ENCODE results near the gene ZSWIM4.
"Not testable (repeated sequence)": the region's sequence is repeated elsewhere in the genome, so short reads cannot be mapped to it uniquely, and the experiment has no call there.

The ZSWIM4 gene

DNA sequence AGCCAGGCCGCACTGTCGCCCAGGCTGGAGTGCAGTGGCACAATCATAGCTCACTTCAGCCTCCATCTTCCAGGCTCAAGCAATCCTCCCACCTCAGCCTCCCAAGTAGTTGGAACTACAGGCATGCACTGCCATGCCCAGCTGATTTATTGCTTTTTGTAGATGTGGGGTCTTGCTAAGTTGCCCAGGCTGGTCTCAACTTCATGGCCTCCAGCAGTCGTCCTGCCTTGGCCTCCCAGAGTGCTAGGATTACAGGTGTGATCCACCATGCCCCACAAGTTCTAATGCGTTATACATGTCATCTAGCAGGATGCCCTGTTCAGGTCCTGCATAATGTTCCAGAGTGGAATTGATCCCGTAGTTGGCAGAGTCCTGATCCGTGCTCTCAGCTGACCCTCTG, 16.4 kb upstream of the ZSWIM4 start:
- DNase-seq, result no peak

DNA sequence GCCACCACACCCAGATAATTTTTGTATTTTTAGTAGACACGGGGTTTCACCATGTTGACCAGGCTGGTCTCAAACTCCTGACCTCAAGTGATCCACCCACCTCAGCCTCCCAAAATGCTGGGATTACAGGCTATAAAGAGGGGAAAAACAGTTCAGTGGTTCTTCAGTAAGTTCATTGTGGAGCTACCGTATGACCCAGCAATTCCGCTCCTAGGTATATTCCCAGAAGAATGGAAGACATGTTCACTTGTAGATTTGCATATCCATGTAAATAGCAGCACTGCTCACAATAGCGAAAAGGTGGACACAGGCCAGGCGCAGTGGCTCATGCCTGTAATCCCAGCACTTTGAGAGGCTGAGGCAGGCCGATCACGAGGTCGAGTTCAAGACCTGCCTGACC, 15.4 kb upstream of the ZSWIM4 start:
- DNase-seq, result not testable (repeated sequence)

DNA sequence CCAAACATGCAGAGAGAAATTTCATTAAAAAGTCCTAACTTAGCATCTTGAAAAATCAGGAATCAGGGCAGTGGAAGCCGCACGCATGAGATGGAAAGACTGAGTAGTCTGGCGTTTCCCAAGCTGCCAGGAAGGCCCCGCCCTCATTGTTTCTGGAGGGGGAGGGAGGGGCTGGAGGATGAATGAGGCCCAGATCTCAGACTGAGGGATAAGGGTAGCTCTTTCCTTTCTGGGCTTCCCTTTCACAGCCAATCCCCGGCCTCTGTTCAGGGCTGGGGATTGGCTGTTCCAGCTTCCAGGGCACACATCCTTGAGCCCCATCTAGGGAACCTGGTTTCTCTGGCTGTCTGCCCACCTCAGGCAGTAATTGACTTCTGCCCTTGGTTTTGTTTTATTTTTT, 13.7 kb upstream of the ZSWIM4 start:
- DNase-seq, result no peak

DNA sequence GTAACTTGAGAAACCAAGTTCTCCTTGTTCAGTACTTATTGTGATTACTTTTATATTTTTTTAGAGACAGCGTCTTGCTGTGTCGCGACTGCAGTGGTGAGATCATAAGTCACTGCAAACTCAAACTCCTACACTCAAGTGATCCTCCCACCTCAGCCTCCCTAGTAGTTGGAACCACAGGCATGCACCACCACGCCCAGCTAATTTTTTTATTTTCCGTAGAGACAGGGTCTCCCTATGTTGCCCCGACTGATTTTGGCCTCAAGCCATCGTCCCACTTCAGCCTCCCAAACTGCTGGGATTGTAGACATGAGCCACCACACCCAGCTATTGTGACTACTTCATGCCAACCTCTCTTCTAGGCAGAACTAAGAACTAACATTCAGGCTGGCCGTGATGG, 12.7 kb upstream of the ZSWIM4 start:
- no peak for DNase-seq

DNA sequence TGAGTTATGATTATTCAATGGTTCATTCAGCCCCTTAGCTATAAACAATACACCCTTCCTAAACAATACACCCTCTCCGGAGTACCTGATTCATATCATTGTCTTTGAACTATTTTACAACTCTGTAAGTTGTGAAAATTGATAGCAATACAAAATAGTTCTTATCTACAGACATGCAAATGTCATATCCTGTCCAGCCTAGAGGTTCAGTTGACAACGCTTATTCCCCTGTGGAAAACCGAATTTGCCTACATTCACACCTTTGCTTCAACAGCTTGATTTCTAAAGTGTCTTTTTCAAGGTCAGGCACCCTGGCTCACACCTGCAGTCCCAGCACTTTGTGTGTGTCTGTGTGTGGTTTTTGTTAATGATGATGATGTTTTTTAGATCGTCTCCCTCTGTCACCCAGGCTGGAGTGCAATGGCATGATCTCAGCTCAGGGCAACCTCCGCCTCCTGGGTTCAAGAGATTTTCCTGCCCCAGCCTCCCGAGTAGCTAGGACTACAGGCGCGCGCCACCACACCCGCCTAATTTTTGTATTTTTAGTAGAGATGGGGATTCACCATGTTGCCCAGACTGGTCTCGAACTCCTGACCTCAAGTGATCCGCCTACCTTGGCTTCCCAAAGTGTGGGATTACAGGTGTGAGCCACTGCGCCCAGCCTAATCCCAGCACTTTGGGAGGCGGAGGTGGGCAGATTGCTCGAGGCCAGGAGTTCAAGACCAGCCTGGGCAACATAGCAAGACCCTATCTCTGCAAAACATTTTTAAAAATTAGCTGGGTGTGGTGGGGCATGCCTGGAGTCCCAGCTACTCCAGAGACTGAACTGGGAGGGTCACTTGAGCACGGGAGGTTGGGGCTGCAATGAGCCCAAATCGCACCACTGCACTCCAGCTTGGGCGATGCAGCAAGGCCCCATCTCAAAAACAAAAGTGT, 11.4 kb upstream of the ZSWIM4 start:
- no peak for DNase-seq

DNA sequence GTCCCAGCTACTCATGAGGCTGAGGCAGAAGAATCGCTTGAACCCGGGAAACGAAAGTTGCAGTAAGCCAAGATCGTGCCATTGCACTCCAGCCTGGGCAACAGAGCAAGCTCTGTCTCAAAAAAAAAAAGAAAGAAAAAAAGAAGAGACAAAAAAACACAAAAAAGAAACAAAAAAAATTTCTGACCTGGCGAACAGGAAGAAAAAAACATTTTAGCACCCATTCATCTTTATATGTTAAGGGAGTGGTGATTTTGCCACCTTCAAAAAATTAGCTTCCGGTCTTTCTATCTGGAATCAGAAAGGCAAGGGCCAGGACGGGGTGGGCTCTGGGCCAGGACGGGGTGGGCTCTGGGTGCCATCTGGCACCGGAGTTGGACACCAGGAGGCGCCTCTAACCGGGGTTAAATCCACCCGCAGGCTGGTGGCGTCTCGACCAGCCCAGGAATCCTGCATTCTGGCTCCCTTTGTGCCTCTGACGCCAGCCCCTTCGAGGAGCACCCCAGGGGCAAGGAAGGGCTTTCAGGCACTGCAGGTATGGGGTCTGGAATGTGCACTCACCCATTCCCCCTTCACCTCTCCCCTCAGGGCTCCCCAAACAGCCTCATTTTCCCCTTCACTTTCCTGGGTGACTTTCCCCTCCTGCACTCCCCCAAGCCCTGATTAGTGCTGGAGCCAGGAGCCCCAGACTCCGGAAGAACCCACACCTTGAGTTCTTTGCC, 10.4 kb upstream of the ZSWIM4 start:
- peak; percentile 79 for DNase-seq

DNA sequence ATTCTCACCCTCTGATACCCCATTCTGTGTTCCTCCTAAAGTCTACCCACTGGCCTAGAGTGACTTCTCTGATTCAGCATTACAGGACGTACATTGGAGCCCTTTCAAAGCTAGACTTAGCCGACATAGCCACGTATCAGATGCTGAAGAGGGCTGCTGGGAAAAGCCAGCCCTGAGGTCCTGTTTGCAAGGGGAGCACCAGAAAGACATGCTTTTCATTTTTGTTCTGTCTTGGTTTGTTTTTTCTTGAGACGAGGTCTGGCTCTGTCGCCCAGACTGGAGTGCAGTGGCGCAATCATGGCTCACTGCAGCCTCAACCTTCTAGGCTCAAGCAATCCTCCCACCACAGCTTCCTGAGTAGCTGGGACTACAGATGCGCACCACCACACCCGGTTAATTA, 6.3 kb upstream of the ZSWIM4 start:
- no peak for DNase-seq

DNA sequence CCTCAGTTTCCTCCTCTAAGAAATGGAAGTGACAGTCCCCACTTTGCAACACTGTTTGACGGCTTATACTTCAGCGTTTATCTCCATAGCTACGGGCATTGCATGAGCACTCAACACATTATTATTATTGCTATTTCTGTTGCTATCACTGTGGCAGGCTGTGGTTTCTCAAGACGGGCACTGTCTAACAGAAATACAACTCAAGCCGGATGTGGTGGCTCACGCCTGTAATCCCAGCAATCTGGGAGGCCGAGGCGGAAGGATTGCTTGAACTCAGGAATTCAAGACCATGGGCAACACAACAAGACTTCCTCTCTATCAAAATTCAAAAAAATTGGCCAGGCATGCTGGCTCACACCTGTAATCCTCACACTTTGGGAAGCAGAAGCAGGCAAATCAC, 4.9 kb upstream of the ZSWIM4 start:
- no peak for DNase-seq

DNA sequence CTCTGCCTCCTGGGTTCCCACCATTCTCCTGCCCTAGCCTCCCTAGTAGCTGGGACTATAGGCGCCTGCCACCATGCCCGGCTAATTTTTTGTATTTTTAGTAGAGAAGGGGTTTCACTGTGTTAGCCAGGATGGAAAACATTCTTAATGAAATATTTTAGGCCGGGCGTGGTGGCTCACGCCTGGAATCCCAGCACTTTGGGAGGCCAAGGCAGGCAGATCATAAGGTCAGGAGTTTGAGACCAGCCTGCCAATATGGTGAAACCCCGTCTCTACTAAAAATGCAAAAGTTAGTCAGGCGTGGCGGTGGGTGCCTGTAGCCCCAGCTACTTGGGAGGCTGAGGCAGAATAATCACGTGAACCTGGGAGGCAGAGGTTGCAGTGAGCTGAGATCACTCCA, 1.9 kb upstream of the ZSWIM4 start:
- DNase-seq, result not testable (repeated sequence)

DNA sequence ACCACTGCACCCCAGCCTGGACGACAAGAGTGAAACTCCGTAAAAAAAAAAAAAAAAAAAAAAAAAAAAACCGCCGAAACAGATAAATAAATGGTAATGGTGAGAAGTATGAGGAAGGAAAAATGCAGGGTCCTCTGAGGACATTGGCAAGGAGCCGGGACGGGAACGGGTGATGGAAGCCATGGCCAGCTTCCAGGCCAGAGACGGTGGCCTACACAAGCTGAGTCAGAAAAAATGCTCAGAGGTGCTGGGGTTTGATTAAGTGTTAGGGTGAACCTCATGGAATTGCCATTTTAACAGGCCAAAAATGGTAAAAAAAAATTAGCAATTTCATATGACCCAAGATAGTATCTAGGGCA, 866 bp upstream of the ZSWIM4 start:
- DNase-seq, result peak; percentile 81

DNA sequence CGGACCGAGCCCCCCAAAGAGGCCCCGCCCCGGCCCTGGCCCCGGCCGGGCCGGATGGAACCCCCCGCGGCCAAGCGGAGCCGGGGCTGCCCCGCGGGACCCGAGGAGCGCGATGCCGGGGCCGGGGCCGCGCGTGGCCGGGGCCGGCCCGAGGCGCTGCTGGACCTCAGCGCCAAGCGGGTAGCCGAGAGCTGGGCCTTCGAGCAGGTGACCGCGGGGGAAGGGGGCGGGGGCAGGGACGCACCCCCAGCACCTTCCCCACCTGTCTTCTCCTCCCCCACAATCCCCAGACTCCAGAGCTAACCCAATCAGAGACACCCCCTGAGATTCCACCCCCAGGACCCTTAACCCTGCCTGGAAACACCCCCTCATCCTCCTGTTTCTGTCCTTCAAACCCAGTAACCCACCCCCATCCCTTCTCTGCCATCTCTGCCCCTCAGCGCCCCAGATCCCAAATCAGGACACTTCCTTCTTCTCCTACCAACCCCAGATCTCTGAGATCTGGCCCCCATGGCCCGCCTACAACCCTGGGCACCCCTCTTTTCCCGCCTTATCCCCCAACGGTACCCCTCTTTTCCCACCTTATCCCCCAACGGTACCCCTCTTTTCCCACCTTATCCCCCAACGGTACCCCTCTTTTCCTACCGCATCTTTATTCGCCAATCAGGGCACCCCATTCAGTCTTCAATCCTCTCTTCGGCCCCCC, 505 bp downstream of the ZSWIM4 start:
- DNase-seq, result no peak

DNA sequence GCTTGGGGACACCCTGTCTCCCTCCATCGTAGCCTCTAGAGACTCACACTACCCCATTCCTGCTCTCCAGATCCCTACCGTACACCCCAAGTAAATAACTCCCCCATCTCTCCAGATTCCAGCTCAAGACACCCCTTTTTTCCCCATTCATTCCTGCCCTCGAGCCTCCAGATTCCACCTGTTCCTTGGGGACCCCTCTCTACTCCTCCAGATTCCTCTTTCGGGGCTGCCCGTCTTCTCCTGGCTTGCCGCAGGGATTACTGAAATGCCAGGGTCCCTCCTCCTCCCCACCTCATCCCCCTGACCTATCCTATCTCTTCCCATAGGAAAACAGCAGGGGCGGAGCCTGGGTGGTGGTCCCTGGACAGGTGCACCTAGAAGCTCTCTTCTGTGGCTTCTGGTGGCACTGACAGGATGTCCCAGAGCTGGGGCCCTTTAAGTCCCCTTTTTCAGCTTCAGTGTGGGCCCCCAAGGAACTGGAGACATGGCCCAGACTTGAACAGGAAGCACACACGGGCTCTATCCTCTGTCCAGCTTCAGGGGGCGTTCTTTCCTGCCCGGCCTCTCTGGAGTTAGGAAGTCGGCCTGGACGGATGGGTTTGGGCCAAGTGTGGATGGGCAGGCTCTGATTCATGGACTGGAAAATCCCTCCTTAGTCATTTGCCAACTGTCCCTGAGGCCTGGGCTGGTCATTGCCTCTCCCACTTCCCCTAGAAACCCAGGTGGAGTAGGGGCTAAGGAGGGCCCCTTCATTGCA, 1.2 kb downstream of the ZSWIM4 start:
- no peak for DNase-seq

DNA sequence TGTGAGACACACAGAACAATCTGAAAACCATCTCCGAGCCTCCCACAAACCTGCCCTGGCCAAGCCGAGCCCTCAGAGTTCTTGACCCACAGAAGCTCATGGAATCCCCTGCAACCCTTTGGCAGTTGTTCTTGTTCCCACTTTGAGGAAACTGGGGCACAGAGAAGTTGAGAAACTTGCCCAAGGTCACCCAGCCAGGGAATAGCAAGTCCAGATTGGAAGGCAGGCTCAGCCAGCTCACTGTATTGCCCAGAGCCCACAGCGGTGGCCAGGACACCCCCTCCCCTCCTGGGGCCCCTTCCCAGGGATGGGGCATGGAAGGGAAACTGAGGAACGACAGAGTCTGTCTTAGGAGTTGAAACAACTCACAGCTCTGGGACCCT, 1.8 kb downstream of the ZSWIM4 start:
- no peak for DNase-seq

DNA sequence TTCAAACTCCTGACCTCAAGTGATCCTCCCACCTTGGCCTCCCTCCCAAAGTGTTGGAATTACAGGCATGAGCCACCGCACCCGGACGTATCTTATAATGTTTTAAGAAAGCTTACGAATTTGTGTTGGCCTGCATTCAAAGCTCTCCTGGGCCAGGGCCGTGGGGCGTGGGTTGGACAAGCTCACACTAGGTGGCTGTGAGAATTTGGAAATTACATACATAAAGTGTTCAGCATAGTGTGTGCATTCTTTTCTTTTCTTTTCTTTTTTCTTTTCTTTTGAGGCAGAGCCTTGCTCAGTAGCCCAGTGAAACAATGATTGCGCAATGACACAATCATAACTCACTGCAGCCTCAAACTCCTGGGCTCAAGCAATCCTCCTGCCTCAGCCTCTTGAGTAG, 2.6 kb downstream of the ZSWIM4 start:
- DNase-seq, result no peak

DNA sequence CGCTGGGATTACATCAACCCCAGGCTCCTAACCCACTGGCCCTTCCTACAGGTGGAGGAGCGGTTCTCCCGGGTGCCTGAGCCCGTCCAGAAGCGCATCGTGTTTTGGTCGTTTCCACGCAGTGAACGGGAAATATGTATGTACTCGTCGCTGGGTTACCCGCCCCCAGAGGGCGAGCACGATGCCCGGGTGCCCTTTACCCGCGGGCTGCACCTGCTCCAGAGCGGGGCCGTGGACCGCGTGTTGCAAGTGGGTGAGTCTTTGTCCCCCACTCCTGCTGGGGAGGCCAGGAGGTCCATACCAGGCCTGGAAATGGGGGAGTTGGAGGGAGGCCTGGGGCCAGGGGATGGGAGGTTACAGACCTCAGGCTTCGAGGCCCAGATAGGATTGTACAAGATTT, 4.4 kb downstream of the ZSWIM4 start:
- DNase-seq, result no peak

DNA sequence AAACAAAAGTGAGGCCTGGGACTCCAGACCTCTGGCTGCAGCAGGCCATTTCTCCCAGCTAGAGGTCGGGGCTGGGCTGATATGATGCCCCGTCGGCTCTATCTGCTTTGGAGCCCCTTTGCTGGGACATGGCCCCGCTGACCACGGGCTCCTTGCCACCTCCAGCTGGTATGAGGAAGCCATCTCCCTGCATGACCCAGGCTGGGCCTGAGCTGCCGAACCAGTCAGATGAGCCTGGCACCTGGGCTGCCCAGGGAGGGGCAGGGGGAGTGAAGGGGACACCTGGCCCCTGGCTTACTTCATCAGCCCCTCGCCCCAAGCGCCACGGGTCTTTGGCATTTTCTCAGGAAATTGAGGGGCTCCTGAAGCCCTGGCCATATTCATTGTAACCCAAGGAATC, 7.8 kb downstream of the ZSWIM4 start:
- DNase-seq, result no peak

DNA sequence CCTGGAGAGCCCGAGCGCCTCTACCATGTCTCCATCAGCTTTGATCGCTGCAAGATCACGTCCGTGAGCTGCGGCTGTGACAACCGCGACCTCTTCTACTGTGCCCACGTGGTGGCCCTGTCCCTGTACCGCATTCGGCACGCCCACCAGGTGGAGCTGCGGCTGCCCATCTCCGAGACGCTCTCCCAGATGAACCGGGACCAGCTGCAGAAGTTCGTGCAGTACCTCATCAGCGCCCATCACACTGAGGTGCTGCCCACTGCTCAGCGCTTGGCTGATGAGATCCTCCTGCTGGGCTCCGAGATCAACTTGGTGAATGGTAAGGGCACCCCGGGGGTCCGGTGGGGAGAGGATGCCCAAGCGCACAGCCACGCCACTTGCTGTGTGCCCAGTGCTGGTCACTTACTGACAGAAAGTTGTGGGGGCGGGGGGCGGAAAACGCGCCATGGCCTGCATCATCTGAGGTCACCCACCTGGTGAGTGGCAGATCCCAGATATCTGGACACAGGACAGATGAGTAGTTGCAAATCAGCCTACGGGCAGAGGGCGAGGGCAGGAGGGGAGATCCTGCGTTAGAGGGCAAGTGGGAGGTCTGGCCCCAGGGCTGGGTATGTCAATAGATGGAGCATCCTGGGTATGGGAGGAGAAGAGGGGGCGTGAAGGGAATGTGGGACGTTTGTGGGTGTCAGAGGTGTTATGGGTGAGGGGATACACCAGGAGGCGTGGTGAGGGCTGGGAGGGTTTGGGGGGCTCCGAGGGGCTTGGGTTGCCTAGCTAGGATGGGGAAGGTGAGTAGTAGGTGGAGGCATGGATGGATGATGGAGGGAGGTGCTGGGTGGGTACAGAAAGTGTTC, 9.8 kb downstream of the ZSWIM4 start:
- no peak for DNase-seq

DNA sequence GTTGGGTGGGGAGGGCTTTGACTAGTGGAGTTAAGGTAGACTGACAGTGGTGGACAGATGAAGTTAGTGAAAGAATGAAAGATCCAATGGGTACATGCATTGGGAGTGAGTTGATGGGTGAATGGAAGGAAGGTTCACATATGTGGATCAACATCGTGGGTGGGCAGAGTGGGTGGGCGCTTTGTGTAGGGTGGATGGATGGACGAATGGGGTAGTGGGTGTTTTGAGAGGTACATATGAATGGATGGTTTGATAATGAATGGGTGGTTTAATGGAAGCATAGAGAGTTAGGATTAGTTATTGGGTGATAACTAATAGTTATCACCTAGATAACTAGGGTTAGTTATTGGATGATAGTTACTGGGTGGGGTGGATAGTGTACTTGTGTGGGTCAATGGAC, 11.5 kb downstream of the ZSWIM4 start:
- DNase-seq, result no peak

DNA sequence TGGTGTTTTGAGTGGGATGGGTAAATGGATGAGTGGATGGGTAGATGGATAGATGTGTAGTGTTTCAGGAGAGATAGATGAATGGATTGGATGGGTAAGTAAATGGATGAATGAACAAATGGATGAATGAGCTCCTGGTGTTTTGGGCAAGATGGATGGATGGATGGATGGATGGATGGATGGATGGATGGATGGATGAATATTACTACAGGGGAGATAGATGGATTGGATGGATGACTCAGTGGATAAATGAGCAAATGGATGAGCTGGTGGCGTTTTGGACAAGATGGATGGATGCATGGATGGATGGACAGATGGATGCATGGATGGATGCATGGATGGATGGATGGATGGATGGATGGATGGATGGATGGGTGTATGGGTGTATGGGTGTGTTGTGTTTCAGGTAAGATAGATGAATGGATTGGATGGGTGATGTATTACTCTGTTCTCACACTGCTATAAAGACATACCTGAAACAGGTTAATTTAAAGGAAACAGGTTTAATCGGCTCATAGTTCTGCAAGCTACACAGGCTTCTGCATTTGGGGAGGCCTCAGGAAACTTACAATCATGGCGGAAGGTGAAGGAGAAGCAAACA, 12.3 kb downstream of the ZSWIM4 start:
- no peak for DNase-seq

DNA sequence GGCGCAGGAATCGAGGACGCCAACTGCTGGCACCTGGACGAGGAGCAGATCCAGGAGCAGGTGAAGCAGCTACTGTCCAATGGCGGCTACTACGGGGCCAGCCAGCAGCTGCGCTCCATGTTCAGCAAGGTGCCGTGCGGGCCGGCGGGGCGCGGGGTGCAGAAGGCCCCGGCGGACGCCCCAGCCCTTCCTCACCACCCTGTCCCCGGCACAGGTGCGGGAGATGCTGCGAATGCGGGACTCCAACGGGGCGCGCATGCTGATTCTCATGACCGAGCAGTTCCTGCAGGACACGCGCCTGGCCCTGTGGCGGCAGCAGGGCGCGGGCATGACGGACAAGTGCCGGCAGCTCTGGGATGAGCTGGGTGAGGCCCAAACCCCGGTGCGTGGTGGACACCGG, 13.6 kb downstream of the ZSWIM4 start:
- DNase-seq, result no peak

DNA sequence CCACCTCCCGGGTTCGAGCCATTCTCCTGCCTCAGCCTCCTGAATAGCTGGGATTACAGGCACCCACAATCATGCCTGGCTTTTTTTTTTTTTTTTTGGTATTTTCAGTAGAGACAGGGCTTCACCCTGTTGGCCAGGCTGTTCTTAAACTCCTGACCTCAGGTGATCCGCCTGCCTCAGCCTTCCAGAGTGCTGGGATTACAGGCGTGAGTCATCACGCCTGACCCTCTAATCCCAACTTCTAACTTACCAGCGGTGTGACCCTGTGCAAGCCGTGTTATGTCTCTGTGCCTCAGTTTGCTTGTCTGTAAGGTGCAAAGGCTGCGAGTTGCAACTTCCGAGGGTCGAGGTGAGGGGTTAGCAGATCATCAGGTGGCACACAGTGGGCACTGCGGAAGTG, 17.3 kb downstream of the ZSWIM4 start:
- no peak for DNase-seq

DNA sequence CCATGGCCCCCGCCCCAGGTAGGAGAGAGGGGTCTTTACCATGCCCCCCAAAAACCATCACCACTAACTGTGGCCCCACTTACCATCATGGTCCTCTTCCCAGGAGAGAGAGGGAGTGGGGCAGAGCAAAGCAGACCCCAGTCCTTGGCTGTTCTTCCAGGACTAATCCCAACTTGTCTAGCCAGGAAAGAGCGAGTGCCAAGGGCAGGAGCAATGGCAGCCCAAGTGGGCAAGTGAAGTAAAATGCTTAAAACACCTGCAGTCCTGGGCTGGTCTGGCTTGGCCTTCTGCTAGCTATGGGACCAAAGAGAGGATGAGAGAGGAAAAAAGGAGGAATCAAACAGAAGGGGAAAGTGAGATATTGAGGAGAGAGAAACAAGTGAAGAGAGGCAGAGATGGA, 17.9 kb downstream of the ZSWIM4 start:
- DNase-seq, result no peak
